Measurements from ENCODE around the gene PTPN23.

PTPN23 gene

GRCh38 chr3:47380026-47380600 lies 708 bp upstream of the PTPN23 start:
- ChIA-PET POLR2A (interaction anchor here (0.6 to 1.4 kb wide), 12 partner anchors 9 to 534 kb away, joined by 3 to 13 read pairs (median 3); no protein-coding TSS in a partner anchor), CTCF (no interaction called here)
- Histone ChIP-seq H3K4me3 (ENCODE audit: low read depth, low read length) (peak overlapping the region; percentile 95), H3K9me3 (ENCODE audit: control insufficient read depth, insufficient read depth, low read depth, low read length) (no peaks in the 10 kb centered on the region), H3K36me3 (ENCODE audit: control insufficient read depth in 2 of 2, insufficient read depth in 1 of 2, low read length in 2 of 2) (peaks cover 0 to 1% of the 10 kb centered on the region in 2 experiments; a peak in 1 of 3 replicates), H3K4me1 (ENCODE audit: control insufficient read depth, insufficient read depth, low read length) (no peaks in the 10 kb centered on the region), H3K27ac (ENCODE audit: extremely low read depth, low read depth, low read length) (peak overlapping the region; percentile 76)
- TF ChIP-seq SCRT2 (tag by site-specific recombination; IDR thresholded peaks at IDR 0.05), result peak; percentile 97
- peak; percentile 84; the same call in 1 of the 2 replicates for TF ChIP-seq SCRT1 (tag by site-specific recombination; IDR thresholded peaks at IDR 0.05; ENCODE audit: borderline replicate concordance)
- no peak for TF ChIP-seq ZNF16 (tag by site-specific recombination; IDR thresholded peaks at IDR 0.05; ENCODE audit: low read depth)
- no peak for TF ChIP-seq ZNF302 (tag by site-specific recombination; IDR thresholded peaks at IDR 0.05; ENCODE audit: low read depth)
- TF ChIP-seq KLF1 (tag by site-specific recombination; IDR thresholded peaks at IDR 0.05), result no peak
- no peak for TF ChIP-seq ZNF266 (tag by site-specific recombination; IDR thresholded peaks at IDR 0.05; ENCODE audit: low read depth)
- TF ChIP-seq INSM2 (tag by site-specific recombination; IDR thresholded peaks at IDR 0.05), result no peak
- TF ChIP-seq ZNF202 (tag by site-specific recombination; IDR thresholded peaks at IDR 0.05; ENCODE audit: borderline replicate concordance), result no peak
- no peak for TF ChIP-seq ZNF23 (tag by site-specific recombination; IDR thresholded peaks at IDR 0.05; ENCODE audit: borderline replicate concordance)
- no peak for TF ChIP-seq ZNF521 (tag by site-specific recombination; IDR thresholded peaks at IDR 0.05)
- 0 out of 2 replicates have a peak, but pooled peaks have one; percentile 94 for TF ChIP-seq ZNF394 (tag by site-specific recombination; IDR thresholded peaks at IDR 0.05; ENCODE audit: borderline replicate concordance)
- no peak for TF ChIP-seq ZNF416 (tag by site-specific recombination; IDR thresholded peaks at IDR 0.05)
- no peak for TF ChIP-seq ZBTB11 (tag by site-specific recombination; conservative IDR thresholded peaks at IDR 0.05; ENCODE audit: low read depth)
- no peak for TF ChIP-seq MZF1 (tag by site-specific recombination; IDR thresholded peaks at IDR 0.05; ENCODE audit: borderline replicate concordance)
- no peak for TF ChIP-seq ZNF132 (tag by site-specific recombination; IDR thresholded peaks at IDR 0.05; ENCODE audit: borderline replicate concordance)
- no peak for TF ChIP-seq ZBTB1 (tag by site-specific recombination; IDR thresholded peaks at IDR 0.05)
- TF ChIP-seq MYNN (tag by site-specific recombination; IDR thresholded peaks at IDR 0.05; ENCODE audit: borderline replicate concordance), result no peak
- TF ChIP-seq TSHZ1 (tag by site-specific recombination; IDR thresholded peaks at IDR 0.05; ENCODE audit: borderline replicate concordance), result no peak
- no peak for TF ChIP-seq ZNF548 (tag by site-specific recombination; IDR thresholded peaks at IDR 0.05)
- TF ChIP-seq ZNF830 (tag by site-specific recombination; IDR thresholded peaks at IDR 0.05; ENCODE audit: low read depth), result no peak
- no peak for TF ChIP-seq BCL11A (tag by site-specific recombination; IDR thresholded peaks at IDR 0.05; ENCODE audit: low read depth)
- TF ChIP-seq SP3 (tag by site-specific recombination; IDR thresholded peaks at IDR 0.05), result no peak
- TF ChIP-seq ZNF692 (tag by site-specific recombination; IDR thresholded peaks at IDR 0.05), result no peak
- no peak for TF ChIP-seq ZNF341 (tag by site-specific recombination; IDR thresholded peaks at IDR 0.05; ENCODE audit: low read depth)
- no peak for TF ChIP-seq ZNF350 (tag by site-specific recombination; IDR thresholded peaks at IDR 0.05)
- TF ChIP-seq YY1 (tag by site-specific recombination; IDR thresholded peaks at IDR 0.05), result no peak
- no peak for TF ChIP-seq ZNF549 (tag by site-specific recombination; IDR thresholded peaks at IDR 0.05)
- TF ChIP-seq OVOL3 (tag by site-specific recombination; IDR thresholded peaks at IDR 0.05), result no peak
- TF ChIP-seq ZNF768 (tag by site-specific recombination; IDR thresholded peaks at IDR 0.05), result no peak
